IMR-90 (cell line): ENCODE data around the gene PDE4A. TPM values are rescaled to one million over a fixed set of nuclear protein-coding genes. Genes with fewer than 3 reads are reported as not detected.

Experiments used
- ATAC-seq: fragments of 200-7000 bp; cut with Tn5 transposase; 2 replicates; pipeline ENCODE4 v1.9.1; 2020; ENCODE audit warnings: low read depth, mild to moderate bottlenecking, moderate library complexity
- BruUV-seq: library from RNA; stranded (reverse); fragments of 400-500 nt; replicated peaks from 2 replicates; lab custom pipeline; 2021; lab: Mats Ljungman, UMichigan
- CTCF ChIA-PET: fragments of 300-600 bp; formaldehyde crosslinking; extraction: SDS; loops from one replicate; lab custom pipeline; 2021; ENCODE audit warnings: antibody characterized with exemption; lab: Yijun Ruan, JAX
- POLR2A ChIA-PET: fragments of 300-600 bp; sonication (Branson Sonifier 250); formaldehyde crosslinking; loops from one replicate; lab custom pipeline; 2022; ENCODE audit warnings: antibody characterized with exemption; ENCODE audit not compliant: unreplicated experiment; lab: Charles Lee
- DNase-seq: peaks from one replicate; pipeline ENCODE4 v3.0.0; 2013
- H2AFZ ChIP-seq: replicated peaks from 2 replicates; pipeline ENCODE3; 2013; ENCODE audit warnings: low read length, mild to moderate bottlenecking; ENCODE audit not compliant: poor library complexity
- H2AK5ac ChIP-seq: 2 replicates; pipeline ENCODE4 v1.6.1; 2013; ENCODE audit warnings: low read depth, low read length, inconsistent platforms
- H2AK9ac ChIP-seq: replicated peaks from 2 replicates; pipeline ENCODE3; 2013; ENCODE audit warnings: mild to moderate bottlenecking, low read depth, low read length, moderate library complexity; ENCODE audit not compliant: poor library complexity
- H2BK120ac ChIP-seq: 2 replicates; pipeline ENCODE4 v1.6.1; 2013; ENCODE audit warnings: low read depth, low read length, inconsistent platforms
- H2BK15ac ChIP-seq: 3 replicates; pipeline ENCODE4 v1.6.1; 2013; ENCODE audit warnings: low read depth, low read length, inconsistent platforms
- H2BK20ac ChIP-seq: 2 replicates; pipeline ENCODE4 v1.6.1; 2013; ENCODE audit warnings: low read depth, mild to moderate bottlenecking, inconsistent platforms, low read length, moderate library complexity
- H2BK5ac ChIP-seq: 2 replicates; pipeline ENCODE4 v1.6.1; 2013; ENCODE audit warnings: mild to moderate bottlenecking, low read depth, low read length, inconsistent platforms; ENCODE audit not compliant: poor library complexity, severe bottlenecking
- H3K14ac ChIP-seq: replicated peaks from 2 replicates; pipeline ENCODE4 v1.6.1; 2013; ENCODE audit warnings: low read depth, low read length, inconsistent platforms
- H3K18ac ChIP-seq: 2 replicates; pipeline ENCODE4 v1.6.1; 2013; ENCODE audit warnings: low read depth, low read length, control low read depth
- H3K23ac ChIP-seq: 2 replicates; pipeline ENCODE4 v1.6.1; 2013; ENCODE audit warnings: low read depth, low read length, inconsistent platforms
- H3K27ac ChIP-seq: 2 replicates; pipeline ENCODE4 v1.5.1; 2013; ENCODE audit warnings: mild to moderate bottlenecking, control low read depth, low read length; ENCODE audit not compliant: insufficient read depth
- H3K27me3 ChIP-seq: 2 replicates; pipeline ENCODE4 v1.6.1; 2013; ENCODE audit warnings: low read length; ENCODE audit not compliant: control insufficient read depth, insufficient read depth
- H3K36me3 ChIP-seq: 2 replicates; pipeline ENCODE4 v1.6.1; 2013; ENCODE audit warnings: low read length, mixed read lengths; ENCODE audit not compliant: control insufficient read depth, insufficient read depth
- H3K4ac ChIP-seq: 2 replicates; pipeline ENCODE4 v1.6.1; 2013; ENCODE audit warnings: low read depth, low read length, inconsistent platforms
- H3K4me1 ChIP-seq: 2 replicates; pipeline ENCODE4 v1.6.1; 2013; ENCODE audit warnings: low read length, mixed read lengths; ENCODE audit not compliant: control insufficient read depth, insufficient read depth
- H3K4me2 ChIP-seq: 2 replicates; pipeline ENCODE4 v1.6.1; 2013; ENCODE audit warnings: low read depth, mild to moderate bottlenecking, control low read depth, low read length, moderate library complexity
- H3K4me3 ChIP-seq: 2 replicates; pipeline ENCODE4 v1.5.1; 2013; ENCODE audit warnings: low read depth, mild to moderate bottlenecking, control low read depth, low read length, moderate library complexity; ENCODE audit not compliant: insufficient read depth
- H3K56ac ChIP-seq: 2 replicates; pipeline ENCODE4 v1.6.1; 2013; ENCODE audit warnings: low read length, inconsistent platforms; ENCODE audit not compliant: insufficient read depth; ENCODE audit errors: extremely low read depth
- H3K79me1 ChIP-seq, 2 experiments: 2 replicates each; pipeline ENCODE4 v1.6.1; 2013; ENCODE audit warnings: low read length in 2 of 2, inconsistent platforms in 1 of 2, low read depth in 1 of 2
- H3K9ac ChIP-seq: 2 replicates; pipeline ENCODE4 v1.6.1; 2013; ENCODE audit warnings: low read depth, low read length, control low read depth
- H3K9me1 ChIP-seq: 2 replicates; pipeline ENCODE4 v1.6.1; 2013; ENCODE audit warnings: low read length, inconsistent platforms; ENCODE audit not compliant: insufficient read depth
- H3K9me3 ChIP-seq: 2 replicates; pipeline ENCODE4 v1.6.1; 2013; ENCODE audit warnings: low read length; ENCODE audit not compliant: control insufficient read depth, insufficient read depth
- H4K20me1 ChIP-seq: 2 replicates; pipeline ENCODE4 v1.6.1; 2013; ENCODE audit warnings: low read length, inconsistent platforms; ENCODE audit not compliant: insufficient read depth
- H4K5ac ChIP-seq: 2 replicates; pipeline ENCODE4 v1.6.1; 2013; ENCODE audit warnings: mild to moderate bottlenecking, low read depth, low read length, control low read depth
- H4K8ac ChIP-seq, 2 experiments: 2 replicates each; pipeline ENCODE4 v1.6.1; 2013; ENCODE audit warnings: low read depth in 2 of 2, low read length in 2 of 2, control low read depth in 1 of 2, inconsistent platforms in 1 of 2
- H4K91ac ChIP-seq: 2 replicates; pipeline ENCODE4 v1.6.1; 2013; ENCODE audit warnings: low read depth, low read length, inconsistent platforms; ENCODE audit not compliant: insufficient read depth
- CEBPB ChIP-seq: IDR thresholded peaks from 2 replicates; pipeline ENCODE4 v1.6.1; 2012; ENCODE audit warnings: low read depth, low read length, improper control_type of control experiment
- CHD1 ChIP-seq: IDR thresholded peaks from 2 replicates; pipeline ENCODE4 v1.6.1; 2012; ENCODE audit warnings: low read depth, low read length, improper control_type of control experiment
- ELK1 ChIP-seq: fragments of 150-350 bp; IDR thresholded peaks from 2 replicates; pipeline ENCODE4 v1.6.1; 2016; ENCODE audit warnings: low read depth, mild to moderate bottlenecking, low read length, moderate library complexity, borderline replicate concordance
- FOS ChIP-seq: fragments of 150-350 bp; IDR thresholded peaks from 2 replicates; pipeline ENCODE4 v1.6.1; 2016; ENCODE audit warnings: low read depth, low read length
- MXI1 ChIP-seq: IDR thresholded peaks from 2 replicates; pipeline ENCODE4 v1.6.1; 2012; ENCODE audit warnings: low read depth, mild to moderate bottlenecking, low read length, moderate library complexity, borderline replicate concordance
- NFE2L2 ChIP-seq: fragments of 150-350 bp; IDR thresholded peaks from 2 replicates; pipeline ENCODE4 v1.6.1; 2016; ENCODE audit warnings: low read depth, mild to moderate bottlenecking, low read length
- POLR2A ChIP-seq: IDR thresholded peaks from 2 replicates; pipeline ENCODE4 v1.6.1; 2012; ENCODE audit warnings: mild to moderate bottlenecking, low read depth, low read length
- RAD21 ChIP-seq: IDR thresholded peaks from 2 replicates; pipeline ENCODE4 v1.6.1; 2012; ENCODE audit warnings: low read length, improper control_type of control experiment
- RCOR1 ChIP-seq: IDR thresholded peaks from 2 replicates; pipeline ENCODE4 v1.6.1; 2012; ENCODE audit warnings: mild to moderate bottlenecking, low read length, improper control_type of control experiment; ENCODE audit not compliant: insufficient replicate concordance
- RFX5 ChIP-seq: IDR thresholded peaks from 2 replicates; pipeline ENCODE4 v1.8.0; 2012; ENCODE audit warnings: low read depth, mild to moderate bottlenecking, low read length, moderate library complexity
- SMC3 ChIP-seq: fragments of 150-350 bp; IDR thresholded peaks from 2 replicates; pipeline ENCODE4 v1.6.1; 2016; ENCODE audit warnings: low read depth, mild to moderate bottlenecking, antibody characterized with exemption, low read length, moderate library complexity
- USF2 ChIP-seq: fragments of 150-350 bp; IDR thresholded peaks from 2 replicates; pipeline ENCODE4 v1.6.1; 2017; ENCODE audit warnings: mild to moderate bottlenecking, antibody characterized with exemption, low read length, low read depth
- WGBS, 2 experiments: methylation state at CpG; one replicate each; pipeline versions ENCODE4 v1.1.5 to v1.1.7; 2013; ENCODE audit warnings: missing lambda C conversion rate in 2 of 2; ENCODE audit not compliant: insufficient read length in 1 of 2; ENCODE audit errors: extremely low coverage in 2 of 2; 5-methylcytosine and 5-hydroxymethylcytosine counted together
- dilution Hi-C: fragments of 300-500 bp; cut with HindIII; formaldehyde crosslinking; loops from one replicate; pipeline ENCODE4 v1.14.3; 2018; ENCODE audit warnings: low sequenced_read_pairs; ENCODE audit not compliant: unreplicated experiment
- in situ Hi-C: fragments of 300-500 bp; cut with MboI; formaldehyde crosslinking; loops from 3 replicates; pipeline ENCODE4 v1.14.3; 2019; ENCODE audit warnings: low sequenced_read_pairs, inconsistent platforms, mixed read lengths
- intact Hi-C: fragments of 100-400 bp; cut with micrococcal nuclease; formaldehyde crosslinking; loops from 2 replicates; pipeline ENCODE4 v1.10.0; 2022
- polyA plus RNA-seq, 3 experiments: library from polyadenylated mRNA; depleted of rRNA; stranded (reverse); fragments of >200 nt; gene quantifications; 2 replicates each; pipeline ENCODE4 v1.2.3, GENCODE V29; 2012; ENCODE audit warnings: low replicate concordance in 1 of 3
- total RNA-seq: library from RNA; depleted of rRNA; stranded (reverse); fragments of >200 nt; gene quantifications from 2 replicates; pipeline ENCODE4 v1.2.3, GENCODE V29; 2012

The PDE4A gene
- total and polyA plus RNA-seq, 2 of the 4 experiments (the other 2 are of a cell fraction) = 1.8 to 7.0 TPM

- peak overlapping the region; percentile 100 for H2AK5ac ChIP-seq
- peaks cover 24 to 45% of the 10 kb centered on the region in 2 experiments for H3K79me1 ChIP-seq
- dilution Hi-C loops = no loop called here
- peak overlapping the region; percentile 97 for H2AK9ac ChIP-seq
- H3K4me2 ChIP-seq = peak overlapping the region; percentile 91
- H3K27ac ChIP-seq = peak overlapping the region; percentile 97
- peak overlapping the region; percentile 90 for H3K4ac ChIP-seq
- DNase-seq (peak; percentile 29), ATAC-seq (peak; percentile 69)
- peak overlapping the region; percentile 91 for H4K91ac ChIP-seq
- peak overlapping the region; percentile 66 for H2BK120ac ChIP-seq
- H4K5ac ChIP-seq = peak overlapping the region; percentile 96
- no peaks in the 10 kb centered on the region for H3K27me3 ChIP-seq
- BruUV-seq = no TSS peak
- TF ChIP-seq NFE2L2 (no peak), USF2 (no peak), SMC3 (no peak), RAD21 (no peak), POLR2A (no peak), CEBPB (no peak), RFX5 (no peak), MXI1 (no peak), FOS (no peak), CHD1 (no peak), RCOR1 (no peak), ELK1 (no peak)
- peak overlapping the region; percentile 98 for H3K14ac ChIP-seq
- in situ Hi-C loops = no loop called here
- 2% methylated on average over 30 of the region's 35 CpGs; no CpG with 5 or more reads in 1 of the 2 experiments for WGBS, 2 experiments
- CTCF ChIA-PET = no interaction called here
- H2BK15ac ChIP-seq = peak overlapping the region; percentile 45; the same call in 1 of the 3 replicates
- peaks cover 19% of the 10 kb centered on the region for H3K36me3 ChIP-seq
- peak overlapping the region; percentile 30; the same call in 1 of the 2 replicates for H2BK20ac ChIP-seq
- peak overlapping the region; percentile 96 for H3K9ac ChIP-seq
- POLR2A ChIA-PET = interaction anchor here (0.6 kb wide), 2 partner anchors 24 to 86 kb away, joined by 3 read pairs; no protein-coding TSS in a partner anchor
- intact Hi-C loops = loop anchor here (2.0 kb wide), 1 partner anchor 65 kb away; the partner anchor contains the start of gene KRI1
- peaks cover 3% of the 10 kb centered on the region; the same call in 1 of the 2 replicates for H3K4me1 ChIP-seq
- no peaks in the 10 kb centered on the region for H3K9me3 ChIP-seq
- peak overlapping the region; percentile 95 for H3K23ac ChIP-seq
- H2AFZ ChIP-seq = peak overlapping the region; percentile 86
- peak overlapping the region; percentile 86 for H2BK5ac ChIP-seq
- H4K8ac ChIP-seq = peak overlapping the region; percentile 77 to 97
- H3K18ac ChIP-seq = peak overlapping the region; percentile 91
- H3K56ac ChIP-seq = peak overlapping the region; percentile 87
- H3K4me3 ChIP-seq = peak overlapping the region; percentile 77
- peaks cover 12% of the 10 kb centered on the region for H4K20me1 ChIP-seq
- H3K9me1 ChIP-seq = peaks cover 13% of the 10 kb centered on the region
Observed at GRCh38 chr19:10501971-10502523, 81.7 kb downstream of the PDE4A start.
